ENCODE data around the gene OSBPL5. TPM values are rescaled to one million over a fixed set of nuclear protein-coding genes. Genes with fewer than 3 reads are reported as not detected.
A peak's percentile ranks its signal among the peaks of the same experiment; 100 is the strongest.

Gene OSBPL5
- total RNA-seq, 4 donors from 2014 or later = 59.6 to 119 (median 71.7) TPM

DNA sequence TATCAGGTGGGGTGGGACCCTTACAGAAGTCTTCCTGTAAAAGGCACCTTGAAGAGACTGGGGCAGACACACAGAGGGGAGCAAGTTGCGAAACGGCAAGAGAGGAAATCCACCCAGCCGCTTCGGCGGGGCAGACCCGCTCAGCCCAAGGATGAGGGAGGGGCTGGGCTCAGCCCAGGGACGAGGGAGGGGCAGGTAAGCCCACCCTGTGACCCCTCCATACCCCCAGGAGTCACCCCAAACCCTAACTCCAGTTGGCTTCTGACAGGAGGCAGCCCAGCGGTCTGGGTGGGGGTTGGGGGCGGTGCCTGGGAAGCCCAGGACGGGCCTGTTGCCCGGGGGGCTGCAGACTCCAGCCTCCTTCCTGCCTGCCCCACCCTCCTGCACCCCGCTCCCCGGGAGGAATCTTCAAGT, 965 bp downstream of the OSBPL5 start:
- H3K36me3 ChIP-seq = no peaks in the 10 kb centered on the region
- TF ChIP-seq POLR2AphosphoS5 (IDR thresholded peaks at IDR 0.05) (no peak), EP300 (IDR thresholded peaks at IDR 0.05) (no peak), POLR2A (IDR thresholded peaks at IDR 0.05; ENCODE audit: low read depth) (no peak)
- TF ChIP-seq, protein P1, sequence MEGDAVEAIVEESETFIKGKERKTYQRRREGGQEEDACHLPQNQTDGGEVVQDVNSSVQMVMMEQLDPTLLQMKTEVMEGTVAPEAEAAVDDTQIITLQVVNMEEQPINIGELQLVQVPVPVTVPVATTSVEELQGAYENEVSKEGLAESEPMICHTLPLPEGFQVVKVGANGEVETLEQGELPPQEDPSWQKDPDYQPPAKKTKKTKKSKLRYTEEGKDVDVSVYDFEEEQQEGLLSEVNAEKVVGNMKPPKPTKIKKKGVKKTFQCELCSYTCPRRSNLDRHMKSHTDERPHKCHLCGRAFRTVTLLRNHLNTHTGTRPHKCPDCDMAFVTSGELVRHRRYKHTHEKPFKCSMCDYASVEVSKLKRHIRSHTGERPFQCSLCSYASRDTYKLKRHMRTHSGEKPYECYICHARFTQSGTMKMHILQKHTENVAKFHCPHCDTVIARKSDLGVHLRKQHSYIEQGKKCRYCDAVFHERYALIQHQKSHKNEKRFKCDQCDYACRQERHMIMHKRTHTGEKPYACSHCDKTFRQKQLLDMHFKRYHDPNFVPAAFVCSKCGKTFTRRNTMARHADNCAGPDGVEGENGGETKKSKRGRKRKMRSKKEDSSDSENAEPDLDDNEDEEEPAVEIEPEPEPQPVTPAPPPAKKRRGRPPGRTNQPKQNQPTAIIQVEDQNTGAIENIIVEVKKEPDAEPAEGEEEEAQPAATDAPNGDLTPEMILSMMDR (IDR thresholded peaks at IDR 0.05) = no peak
- DNase-seq (ENCODE audit: extremely low spot score) = no peak
- H3K27me3 ChIP-seq = no peaks in the 10 kb centered on the region
- H3K4me1 ChIP-seq = peaks cover 61 to 75% (median 67%) of the 10 kb centered on the region in 4 donors
- intact Hi-C loops (cut with DNase I) = no loop called here
- H3K4me3 ChIP-seq = peak overlapping the region; percentile 85 to 99 (median 96)
- WGBS = 0% methylated on average over 9 of the region's 13 CpGs
- H3K9me3 ChIP-seq = no peaks in the 10 kb centered on the region
- peak overlapping the region; percentile 86 to 94 (median 88) for H3K27ac ChIP-seq (replicated peaks in 1 of 4)

DNA sequence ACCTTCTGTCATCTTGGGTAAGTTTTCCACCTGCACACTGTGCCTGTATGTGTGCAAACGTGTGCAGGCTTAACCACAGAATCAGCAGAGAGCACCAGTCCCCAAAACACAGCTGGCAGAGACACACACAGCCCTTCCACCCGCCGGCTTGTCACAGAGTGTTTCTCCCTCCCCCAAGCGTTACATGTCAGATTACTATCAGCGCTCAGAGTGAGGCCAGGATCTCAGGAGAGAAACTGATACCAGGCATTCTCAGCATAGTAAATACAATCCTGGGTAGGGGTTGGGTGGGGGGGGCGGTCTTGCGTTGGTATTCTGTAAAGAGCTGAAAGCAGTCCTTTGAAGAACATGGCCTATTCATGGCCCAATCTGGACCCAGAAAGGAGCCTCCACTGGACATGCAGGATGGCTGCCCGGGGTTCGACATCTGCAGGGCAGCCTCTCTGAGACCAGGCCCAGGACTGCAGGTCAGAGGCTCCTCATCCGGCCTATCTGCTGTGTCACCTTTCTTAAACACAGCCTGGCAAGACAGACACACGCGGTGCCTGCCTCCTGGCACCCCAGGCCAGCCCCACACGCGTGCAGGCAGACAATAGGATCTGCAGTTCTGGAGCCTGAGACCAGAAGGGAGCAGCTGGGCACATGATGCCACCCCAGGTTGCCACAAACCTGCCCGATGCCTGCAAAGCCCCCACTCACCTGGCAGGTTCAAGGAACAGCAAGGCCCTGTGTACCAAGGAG, 1.7 kb downstream of the OSBPL5 start:
- TF ChIP-seq POLR2A (IDR thresholded peaks at IDR 0.05; ENCODE audit: low read depth) = no peak
- TF ChIP-seq EP300 (IDR thresholded peaks at IDR 0.05) = no peak
- TF ChIP-seq, protein P1 (IDR thresholded peaks at IDR 0.05) = no peak
- TF ChIP-seq POLR2AphosphoS5 (IDR thresholded peaks at IDR 0.05) = no peak
- peak overlapping the region; percentile 85 to 99 (median 96) for H3K4me3 ChIP-seq
- no peaks in the 10 kb centered on the region for H3K27me3 ChIP-seq
- peaks cover 60 to 78% (median 70%) of the 10 kb centered on the region in 4 donors for H3K4me1 ChIP-seq
- no peaks in the 10 kb centered on the region for H3K36me3 ChIP-seq
- WGBS = 51% methylated on average over 14 of the region's 15 CpGs
- no peaks in the 10 kb centered on the region for H3K9me3 ChIP-seq
- DNase-seq (ENCODE audit: extremely low spot score) = no peak
- intact Hi-C loops (cut with DNase I) = no loop called here
- peak overlapping the region; percentile 86 to 94 (median 88) for H3K27ac ChIP-seq (replicated peaks in 1 of 4)

DNA sequence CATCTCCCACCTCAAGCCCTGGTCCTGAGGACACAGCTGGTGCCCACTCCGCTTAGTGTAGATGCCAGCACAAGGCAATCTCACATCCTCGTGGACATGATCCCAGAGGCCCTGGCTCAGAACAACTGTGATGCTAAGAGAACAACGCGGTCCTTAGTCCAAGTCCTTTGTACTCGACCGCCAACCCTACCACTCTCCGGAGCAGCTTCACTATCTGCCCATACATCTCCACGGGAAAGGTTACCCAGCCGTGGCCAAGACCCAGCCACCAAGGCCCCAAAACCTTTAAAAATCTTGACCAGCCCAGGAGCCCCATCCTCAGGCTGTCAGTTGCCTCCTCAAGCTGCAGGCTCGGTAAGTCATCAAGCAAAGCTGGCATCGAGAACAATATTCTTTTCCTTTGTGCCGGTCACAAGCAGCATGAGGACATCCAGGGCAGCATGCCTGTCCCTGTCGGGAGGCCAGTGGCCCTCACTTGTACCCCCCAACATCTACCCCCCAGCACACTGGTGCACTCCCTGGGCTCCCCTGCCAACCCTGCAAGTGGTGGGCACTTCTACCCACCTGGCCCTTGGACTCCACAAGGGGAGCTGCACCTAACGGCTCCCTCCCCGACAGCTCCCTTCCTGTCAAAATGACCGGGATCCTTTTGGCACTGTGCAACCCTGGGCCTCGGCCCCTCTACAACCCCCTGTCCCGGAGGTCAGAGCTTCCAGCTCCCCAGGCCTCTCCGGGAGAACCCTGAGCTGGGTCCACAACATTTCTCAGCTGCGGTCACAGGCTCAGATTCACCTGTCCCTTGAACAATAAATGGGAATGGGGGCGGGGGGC, 2.5 kb downstream of the OSBPL5 start:
- Histone ChIP-seq H3K27me3 (no peaks in the 10 kb centered on the region), H3K36me3 (peaks cover 0 to 2% (median 0%) of the 10 kb centered on the region in 4 donors), H3K4me3 (peak overlapping the region; percentile 85 to 99 (median 96)), H3K9me3 (no peaks in the 10 kb centered on the region), H3K27ac (replicated peaks in 1 of 4) (peak overlapping the region; percentile 86 to 94 (median 88)), H3K4me1 (peaks cover 65 to 85% (median 77%) of the 10 kb centered on the region in 4 donors)
- TF ChIP-seq EP300 (IDR thresholded peaks at IDR 0.05) (no peak), POLR2A (IDR thresholded peaks at IDR 0.05; ENCODE audit: low read depth) (no peak)
- TF ChIP-seq, protein P1 (IDR thresholded peaks at IDR 0.05) = no peak
- 74% methylated on average over 16 of the region's 21 CpGs for WGBS
- intact Hi-C loops (cut with DNase I) = no loop called here
- DNase-seq (ENCODE audit: extremely low spot score) = no peak

DNA sequence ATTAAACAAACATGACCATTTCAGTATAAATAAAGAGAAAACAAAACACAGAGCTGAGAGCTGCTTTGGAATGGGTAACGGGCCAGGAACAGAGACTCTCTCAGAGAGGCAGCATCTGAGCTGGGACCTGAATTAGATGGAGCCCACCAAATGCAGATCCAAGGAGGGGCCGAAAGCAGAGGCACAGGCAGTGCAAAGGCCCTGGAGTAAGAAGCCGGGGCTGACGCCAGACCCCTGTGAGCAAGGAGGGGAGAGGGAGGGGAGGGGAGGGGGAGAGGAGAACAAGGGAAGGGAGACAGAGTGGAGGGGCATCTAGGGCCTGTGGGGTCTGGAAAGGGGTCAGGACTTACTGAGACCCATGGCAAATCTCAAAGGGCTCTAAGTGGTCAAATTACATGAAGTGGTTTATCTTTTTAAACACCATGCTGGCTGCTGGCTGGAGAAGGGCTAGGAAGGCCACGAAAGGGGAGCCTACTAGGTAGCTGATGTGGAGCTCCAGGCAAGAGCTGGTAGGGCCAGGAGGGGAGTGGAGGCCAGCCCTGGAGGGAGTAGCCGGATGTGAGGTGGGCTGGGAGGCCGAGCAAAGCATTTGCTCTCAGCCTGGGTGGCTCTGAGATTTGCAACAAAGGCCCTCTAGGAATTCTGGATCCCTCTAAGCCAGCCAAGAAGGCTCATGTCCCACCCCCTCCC, 3.2 kb downstream of the OSBPL5 start:
- no peaks in the 10 kb centered on the region for H3K9me3 ChIP-seq
- WGBS = 86% methylated on average over 6 of the region's 7 CpGs
- intact Hi-C loops (cut with DNase I) = no loop called here
- TF ChIP-seq EP300 (IDR thresholded peaks at IDR 0.05) = no peak
- TF ChIP-seq, protein P1 (IDR thresholded peaks at IDR 0.05) = no peak
- no peak for TF ChIP-seq POLR2AphosphoS5 (IDR thresholded peaks at IDR 0.05)
- TF ChIP-seq POLR2A (IDR thresholded peaks at IDR 0.05; ENCODE audit: low read depth) = no peak
- peaks cover 71 to 93% (median 85%) of the 10 kb centered on the region in 4 donors for H3K4me1 ChIP-seq
- H3K27ac ChIP-seq (replicated peaks in 1 of 4) = peak overlapping the region; percentile 87 to 94 (median 88)
- no peaks in the 10 kb centered on the region for H3K27me3 ChIP-seq
- peaks cover 0 to 5% (median 0%) of the 10 kb centered on the region in 4 donors for H3K36me3 ChIP-seq
- no peak for DNase-seq (ENCODE audit: extremely low spot score)
- peak overlapping the region in 2 of 4 donors; percentile 64 to 93 for H3K4me3 ChIP-seq
